IMR-90 (cell line): ENCODE measurements around the gene DGLUCY. TPM values are rescaled to one million over a fixed set of nuclear protein-coding genes. Genes with fewer than 3 reads are reported as not detected.

Experiments used
- ATAC-seq: fragments of 200-7000 bp; cut with Tn5 transposase; 2 replicates; pipeline ENCODE4 v1.9.1; 2020; ENCODE audit warnings: low read depth, mild to moderate bottlenecking, moderate library complexity
- BruUV-seq: library from RNA; stranded (reverse); fragments of 400-500 nt; replicated peaks from 2 replicates; lab custom pipeline; 2021; lab: Mats Ljungman, UMichigan
- CTCF ChIA-PET: fragments of 300-600 bp; formaldehyde crosslinking; extraction: SDS; loops from one replicate; lab custom pipeline; 2021; ENCODE audit warnings: antibody characterized with exemption; lab: Yijun Ruan, JAX
- POLR2A ChIA-PET: fragments of 300-600 bp; sonication (Branson Sonifier 250); formaldehyde crosslinking; loops from one replicate; lab custom pipeline; 2022; ENCODE audit warnings: antibody characterized with exemption; ENCODE audit not compliant: unreplicated experiment; lab: Charles Lee
- DNase-seq: peaks from one replicate; pipeline ENCODE4 v3.0.0; 2013
- H2AFZ ChIP-seq: replicated peaks from 2 replicates; pipeline ENCODE3; 2013; ENCODE audit warnings: low read length, mild to moderate bottlenecking; ENCODE audit not compliant: poor library complexity
- H2AK5ac ChIP-seq: 2 replicates; pipeline ENCODE4 v1.6.1; 2013; ENCODE audit warnings: low read depth, low read length, inconsistent platforms
- H2AK9ac ChIP-seq: replicated peaks from 2 replicates; pipeline ENCODE3; 2013; ENCODE audit warnings: mild to moderate bottlenecking, low read depth, low read length, moderate library complexity; ENCODE audit not compliant: poor library complexity
- H2BK120ac ChIP-seq: 2 replicates; pipeline ENCODE4 v1.6.1; 2013; ENCODE audit warnings: low read depth, low read length, inconsistent platforms
- H2BK15ac ChIP-seq: 3 replicates; pipeline ENCODE4 v1.6.1; 2013; ENCODE audit warnings: low read depth, low read length, inconsistent platforms
- H2BK20ac ChIP-seq: 2 replicates; pipeline ENCODE4 v1.6.1; 2013; ENCODE audit warnings: low read depth, mild to moderate bottlenecking, inconsistent platforms, low read length, moderate library complexity
- H2BK5ac ChIP-seq: 2 replicates; pipeline ENCODE4 v1.6.1; 2013; ENCODE audit warnings: mild to moderate bottlenecking, low read depth, low read length, inconsistent platforms; ENCODE audit not compliant: poor library complexity, severe bottlenecking
- H3K14ac ChIP-seq: replicated peaks from 2 replicates; pipeline ENCODE4 v1.6.1; 2013; ENCODE audit warnings: low read depth, low read length, inconsistent platforms
- H3K18ac ChIP-seq: 2 replicates; pipeline ENCODE4 v1.6.1; 2013; ENCODE audit warnings: low read depth, low read length, control low read depth
- H3K23ac ChIP-seq: 2 replicates; pipeline ENCODE4 v1.6.1; 2013; ENCODE audit warnings: low read depth, low read length, inconsistent platforms
- H3K27ac ChIP-seq: 2 replicates; pipeline ENCODE4 v1.5.1; 2013; ENCODE audit warnings: mild to moderate bottlenecking, control low read depth, low read length; ENCODE audit not compliant: insufficient read depth
- H3K27me3 ChIP-seq: 2 replicates; pipeline ENCODE4 v1.6.1; 2013; ENCODE audit warnings: low read length; ENCODE audit not compliant: control insufficient read depth, insufficient read depth
- H3K36me3 ChIP-seq: 2 replicates; pipeline ENCODE4 v1.6.1; 2013; ENCODE audit warnings: low read length, mixed read lengths; ENCODE audit not compliant: control insufficient read depth, insufficient read depth
- H3K4ac ChIP-seq: 2 replicates; pipeline ENCODE4 v1.6.1; 2013; ENCODE audit warnings: low read depth, low read length, inconsistent platforms
- H3K4me1 ChIP-seq: 2 replicates; pipeline ENCODE4 v1.6.1; 2013; ENCODE audit warnings: low read length, mixed read lengths; ENCODE audit not compliant: control insufficient read depth, insufficient read depth
- H3K4me2 ChIP-seq: 2 replicates; pipeline ENCODE4 v1.6.1; 2013; ENCODE audit warnings: low read depth, mild to moderate bottlenecking, control low read depth, low read length, moderate library complexity
- H3K4me3 ChIP-seq: 2 replicates; pipeline ENCODE4 v1.5.1; 2013; ENCODE audit warnings: low read depth, mild to moderate bottlenecking, control low read depth, low read length, moderate library complexity; ENCODE audit not compliant: insufficient read depth
- H3K56ac ChIP-seq: 2 replicates; pipeline ENCODE4 v1.6.1; 2013; ENCODE audit warnings: low read length, inconsistent platforms; ENCODE audit not compliant: insufficient read depth; ENCODE audit errors: extremely low read depth
- H3K79me1 ChIP-seq, 2 experiments: 2 replicates each; pipeline ENCODE4 v1.6.1; 2013; ENCODE audit warnings: low read length in 2 of 2, inconsistent platforms in 1 of 2, low read depth in 1 of 2
- H3K9ac ChIP-seq: 2 replicates; pipeline ENCODE4 v1.6.1; 2013; ENCODE audit warnings: low read depth, low read length, control low read depth
- H3K9me1 ChIP-seq: 2 replicates; pipeline ENCODE4 v1.6.1; 2013; ENCODE audit warnings: low read length, inconsistent platforms; ENCODE audit not compliant: insufficient read depth
- H3K9me3 ChIP-seq: 2 replicates; pipeline ENCODE4 v1.6.1; 2013; ENCODE audit warnings: low read length; ENCODE audit not compliant: control insufficient read depth, insufficient read depth
- H4K20me1 ChIP-seq: 2 replicates; pipeline ENCODE4 v1.6.1; 2013; ENCODE audit warnings: low read length, inconsistent platforms; ENCODE audit not compliant: insufficient read depth
- H4K5ac ChIP-seq: 2 replicates; pipeline ENCODE4 v1.6.1; 2013; ENCODE audit warnings: mild to moderate bottlenecking, low read depth, low read length, control low read depth
- H4K8ac ChIP-seq, 2 experiments: 2 replicates each; pipeline ENCODE4 v1.6.1; 2013; ENCODE audit warnings: low read depth in 2 of 2, low read length in 2 of 2, control low read depth in 1 of 2, inconsistent platforms in 1 of 2
- H4K91ac ChIP-seq: 2 replicates; pipeline ENCODE4 v1.6.1; 2013; ENCODE audit warnings: low read depth, low read length, inconsistent platforms; ENCODE audit not compliant: insufficient read depth
- CEBPB ChIP-seq: IDR thresholded peaks from 2 replicates; pipeline ENCODE4 v1.6.1; 2012; ENCODE audit warnings: low read depth, low read length, improper control_type of control experiment
- MAFK ChIP-seq: IDR thresholded peaks from 2 replicates; pipeline ENCODE4 v1.6.1; 2012; ENCODE audit warnings: low read depth, low read length, improper control_type of control experiment
- MAZ ChIP-seq: IDR thresholded peaks from 2 replicates; pipeline ENCODE4 v1.6.1; 2012; ENCODE audit warnings: low read depth, mild to moderate bottlenecking, low read length, improper control_type of control experiment, moderate library complexity, borderline replicate concordance
- RFX5 ChIP-seq: IDR thresholded peaks from 2 replicates; pipeline ENCODE4 v1.8.0; 2012; ENCODE audit warnings: low read depth, mild to moderate bottlenecking, low read length, moderate library complexity
- USF2 ChIP-seq: fragments of 150-350 bp; IDR thresholded peaks from 2 replicates; pipeline ENCODE4 v1.6.1; 2017; ENCODE audit warnings: mild to moderate bottlenecking, antibody characterized with exemption, low read length, low read depth
- WGBS, 2 experiments: methylation state at CpG; one replicate each; pipeline versions ENCODE4 v1.1.5 to v1.1.7; 2013; ENCODE audit warnings: missing lambda C conversion rate in 2 of 2; ENCODE audit not compliant: insufficient read length in 1 of 2; ENCODE audit errors: extremely low coverage in 2 of 2; 5-methylcytosine and 5-hydroxymethylcytosine counted together
- dilution Hi-C: fragments of 300-500 bp; cut with HindIII; formaldehyde crosslinking; loops from one replicate; pipeline ENCODE4 v1.14.3; 2018; ENCODE audit warnings: low sequenced_read_pairs; ENCODE audit not compliant: unreplicated experiment
- in situ Hi-C: fragments of 300-500 bp; cut with MboI; formaldehyde crosslinking; loops from 3 replicates; pipeline ENCODE4 v1.14.3; 2019; ENCODE audit warnings: low sequenced_read_pairs, inconsistent platforms, mixed read lengths
- intact Hi-C: fragments of 100-400 bp; cut with micrococcal nuclease; formaldehyde crosslinking; loops from 2 replicates; pipeline ENCODE4 v1.10.0; 2022
- polyA plus RNA-seq, 3 experiments: library from polyadenylated mRNA; depleted of rRNA; stranded (reverse); fragments of >200 nt; gene quantifications; 2 replicates each; pipeline ENCODE4 v1.2.3, GENCODE V29; 2012; ENCODE audit warnings: low replicate concordance in 1 of 3
- total RNA-seq: library from RNA; depleted of rRNA; stranded (reverse); fragments of >200 nt; gene quantifications from 2 replicates; pipeline ENCODE4 v1.2.3, GENCODE V29; 2012
- TF ChIP-seq, protein P1 (sequence below): fragments of 150-350 bp; IDR thresholded peaks from 2 replicates; pipeline ENCODE4 v1.6.1; 2016; ENCODE audit warnings: low read depth, mild to moderate bottlenecking, low read length, moderate library complexity, borderline replicate concordance

Gene DGLUCY
- total and polyA plus RNA-seq, 2 of the 4 experiments (the other 2 are of a cell fraction) = 8.5 to 13.3 TPM

- TF ChIP-seq MAZ = no peak
- TF ChIP-seq, protein P1, sequence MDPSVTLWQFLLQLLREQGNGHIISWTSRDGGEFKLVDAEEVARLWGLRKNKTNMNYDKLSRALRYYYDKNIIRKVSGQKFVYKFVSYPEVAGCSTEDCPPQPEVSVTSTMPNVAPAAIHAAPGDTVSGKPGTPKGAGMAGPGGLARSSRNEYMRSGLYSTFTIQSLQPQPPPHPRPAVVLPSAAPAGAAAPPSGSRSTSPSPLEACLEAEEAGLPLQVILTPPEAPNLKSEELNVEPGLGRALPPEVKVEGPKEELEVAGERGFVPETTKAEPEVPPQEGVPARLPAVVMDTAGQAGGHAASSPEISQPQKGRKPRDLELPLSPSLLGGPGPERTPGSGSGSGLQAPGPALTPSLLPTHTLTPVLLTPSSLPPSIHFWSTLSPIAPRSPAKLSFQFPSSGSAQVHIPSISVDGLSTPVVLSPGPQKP = no peak
- TF ChIP-seq USF2 = no peak
- TF ChIP-seq MAFK = no peak
- no peak for TF ChIP-seq CEBPB
- TF ChIP-seq RFX5 = no peak
- WGBS, 2 experiments = no CpG with 5 or more reads among the region's 5 CpGs
- Histone ChIP-seq H3K27me3 (peaks cover 8% of the 10 kb centered on the region), H3K9me1 (peaks cover 7% of the 10 kb centered on the region; the same call in 1 of the 2 replicates), H2AK9ac (no peak overlapping the region), H4K20me1 (peaks cover 7% of the 10 kb centered on the region; the same call in 1 of the 2 replicates), H3K27ac (no peak overlapping the region), H2BK15ac (no peak overlapping the region), H2AK5ac (no peak overlapping the region), H3K9ac (no peak overlapping the region), H3K9me3 (no peaks in the 10 kb centered on the region), H3K36me3 (peaks cover 7% of the 10 kb centered on the region; the same call in 1 of the 2 replicates), H4K91ac (peak overlapping the region; percentile 34; the same call in 1 of the 2 replicates), H2AFZ (no peak overlapping the region), H2BK5ac (no peak overlapping the region), H3K4me2 (no peak overlapping the region), H3K79me1 (no peaks in the 10 kb centered on the region), H3K4me1 (peaks cover 9% of the 10 kb centered on the region), H4K5ac (no peak overlapping the region), H3K4me3 (no peak overlapping the region), H2BK120ac (peak overlapping the region; percentile 8; the same call in 1 of the 2 replicates), H2BK20ac (no peak overlapping the region), H3K56ac (no peak overlapping the region), H3K14ac (no peak overlapping the region), H3K4ac (no peak overlapping the region), H3K23ac (no peak overlapping the region), H3K18ac (no peak overlapping the region), H4K8ac (no peak overlapping the region)
- intact Hi-C loops (no loop called here), in situ Hi-C loops (no loop called here), dilution Hi-C loops (no loop called here)
- POLR2A ChIA-PET = no interaction called here
- DNase-seq (no peak), ATAC-seq (no peak)
- no TSS peak for BruUV-seq
- CTCF ChIA-PET = interaction anchor here (0.5 to 1.1 kb wide), 2 partner anchors 26 to 51 kb away, joined by 5 to 6 read pairs; no protein-coding TSS in a partner anchor
Measured at GRCh38 chr14:91146661-91147060, 32.8 kb downstream of the DGLUCY start.
